ENCODE data around the gene TCEAL9. TPM values are rescaled to one million over a fixed set of nuclear protein-coding genes. Genes with fewer than 3 reads are reported as not detected.

Gene TCEAL9
- total and polyA plus RNA-seq, 2 donors from 2014 or later = 40.8 to 141 TPM

GRCh38 chrX:103369479-103369878 lies 13.2 kb downstream of the TCEAL9 start:
- Histone ChIP-seq H3K9me3 (ENCODE audit: control insufficient read depth in 2 of 3, insufficient read depth in 1 of 3, low read length in 3 of 3) (no peaks in the 10 kb centered on the region), H3K27ac (ENCODE audit: low read depth in 2 of 2, low read length in 2 of 2) (no peak overlapping the region), H3K4me3 (ENCODE audit: low read length in 3 of 3) (no peak overlapping the region), H3K9ac (ENCODE audit: low read length in 3 of 3) (no peak overlapping the region), H3K27me3 (ENCODE audit: control insufficient read depth, insufficient read depth, low read length) (peaks cover 2% of the 10 kb centered on the region), H3K36me3 (ENCODE audit: control insufficient read depth in 2 of 3, insufficient read depth in 3 of 3, low read length in 3 of 3) (no peaks in the 10 kb centered on the region), H3K4me1 (ENCODE audit: control insufficient read depth in 2 of 3, insufficient read depth in 2 of 3, low read depth in 1 of 3, low read length in 3 of 3) (no peaks in the 10 kb centered on the region)
- no peak for TF ChIP-seq CTCF (IDR thresholded peaks at IDR 0.05; ENCODE audit: borderline replicate concordance, extremely low read depth, insufficient read depth)
- FAIRE-seq = no peak
- intact Hi-C loops (cut with DNase I) = no loop called here
- DNase-seq = no peak

GRCh38 chrX:103372886-103373285 lies 16.6 kb downstream of the TCEAL9 start:
- H3K4me3 ChIP-seq (ENCODE audit: low read length in 3 of 3) = no peak overlapping the region

GRCh38 chrX:103373581-103373980 lies 17.3 kb downstream of the TCEAL9 start:
- intact Hi-C loops (cut with DNase I) = no loop called here

More at GRCh38 chrX:103372886-103373285, 16.6 kb downstream of the TCEAL9 start:
- peaks cover 0 to 2% (median 0%) of the 10 kb centered on the region in 3 donors for H3K4me1 ChIP-seq (ENCODE audit: control insufficient read depth in 2 of 3, insufficient read depth in 2 of 3, low read depth in 1 of 3, low read length in 3 of 3)
- H3K27me3 ChIP-seq (ENCODE audit: control insufficient read depth, insufficient read depth, low read length) = no peaks in the 10 kb centered on the region
- no peak overlapping the region for H3K9ac ChIP-seq (ENCODE audit: low read length in 3 of 3)
- no peaks in the 10 kb centered on the region for H3K36me3 ChIP-seq (ENCODE audit: control insufficient read depth in 2 of 3, insufficient read depth in 3 of 3, low read length in 3 of 3)
- H3K9me3 ChIP-seq (ENCODE audit: control insufficient read depth in 2 of 3, insufficient read depth in 1 of 3, low read length in 3 of 3) = no peaks in the 10 kb centered on the region
- no peak for TF ChIP-seq CTCF (IDR thresholded peaks at IDR 0.05; ENCODE audit: borderline replicate concordance, extremely low read depth, insufficient read depth)
- intact Hi-C loops (cut with DNase I) = no loop called here
- no peak for DNase-seq
- H3K27ac ChIP-seq (ENCODE audit: low read depth in 2 of 2, low read length in 2 of 2) = no peak overlapping the region
- no peak for FAIRE-seq

More at GRCh38 chrX:103373581-103373980, 17.3 kb downstream of the TCEAL9 start:
- no peak overlapping the region for H3K4me3 ChIP-seq (ENCODE audit: low read length in 3 of 3)
- no peaks in the 10 kb centered on the region for H3K9me3 ChIP-seq (ENCODE audit: control insufficient read depth in 2 of 3, insufficient read depth in 1 of 3, low read length in 3 of 3)
- H3K27me3 ChIP-seq (ENCODE audit: control insufficient read depth, insufficient read depth, low read length) = no peaks in the 10 kb centered on the region
- DNase-seq = no peak
- TF ChIP-seq CTCF (IDR thresholded peaks at IDR 0.05; ENCODE audit: borderline replicate concordance, extremely low read depth, insufficient read depth) = no peak
- no peak overlapping the region for H3K9ac ChIP-seq (ENCODE audit: low read length in 3 of 3)
- H3K36me3 ChIP-seq (ENCODE audit: control insufficient read depth in 2 of 3, insufficient read depth in 3 of 3, low read length in 3 of 3) = no peaks in the 10 kb centered on the region
- peaks cover 0 to 2% (median 0%) of the 10 kb centered on the region in 3 donors for H3K4me1 ChIP-seq (ENCODE audit: control insufficient read depth in 2 of 3, insufficient read depth in 2 of 3, low read depth in 1 of 3, low read length in 3 of 3)
- H3K27ac ChIP-seq (ENCODE audit: low read depth in 2 of 2, low read length in 2 of 2) = no peak overlapping the region
- no peak for FAIRE-seq

Measured in kidney (tissue), 14 donors.